PFSK-1 (cell line): Measurements from ENCODE around the gene MKS1.

ENCODE experiments used
- POLR2AphosphoS5 ChIP-seq: IDR thresholded peaks from 2 replicates; pipeline ENCODE4 v1.6.1; 2012; ENCODE audit warnings: low read depth, mild to moderate bottlenecking, control low read depth, low read length, moderate library complexity
- REST ChIP-seq, 2 experiments: IDR thresholded peaks; 2 replicates each; pipeline versions ENCODE4 v1.6.1 to v1.8.0; 2011 to 2012; ENCODE audit warnings: low read depth in 2 of 2, low read length in 2 of 2, control low read depth in 1 of 2, inconsistent platforms in 1 of 2, mild to moderate bottlenecking in 1 of 2, moderate library complexity in 1 of 2; ENCODE audit not compliant: insufficient read depth in 1 of 2
- TAF1 ChIP-seq: IDR thresholded peaks from 2 replicates; pipeline ENCODE4 v1.6.1; 2012; ENCODE audit warnings: low read length, control low read depth, borderline replicate concordance; ENCODE audit not compliant: insufficient read depth

GRCh38 chr17:58200024-58200633 is 18.9 kb downstream of the MKS1 start:
- TF ChIP-seq TAF1 (no peak), POLR2AphosphoS5 (no peak), REST (IDR thresholded peaks at IDR 0.05; ENCODE audit: insufficient read depth in 1 of 2, low read depth in 2 of 2, low read length in 2 of 2) (no peak)
